ENCODE measurements around the gene DPP7.

DNA sequence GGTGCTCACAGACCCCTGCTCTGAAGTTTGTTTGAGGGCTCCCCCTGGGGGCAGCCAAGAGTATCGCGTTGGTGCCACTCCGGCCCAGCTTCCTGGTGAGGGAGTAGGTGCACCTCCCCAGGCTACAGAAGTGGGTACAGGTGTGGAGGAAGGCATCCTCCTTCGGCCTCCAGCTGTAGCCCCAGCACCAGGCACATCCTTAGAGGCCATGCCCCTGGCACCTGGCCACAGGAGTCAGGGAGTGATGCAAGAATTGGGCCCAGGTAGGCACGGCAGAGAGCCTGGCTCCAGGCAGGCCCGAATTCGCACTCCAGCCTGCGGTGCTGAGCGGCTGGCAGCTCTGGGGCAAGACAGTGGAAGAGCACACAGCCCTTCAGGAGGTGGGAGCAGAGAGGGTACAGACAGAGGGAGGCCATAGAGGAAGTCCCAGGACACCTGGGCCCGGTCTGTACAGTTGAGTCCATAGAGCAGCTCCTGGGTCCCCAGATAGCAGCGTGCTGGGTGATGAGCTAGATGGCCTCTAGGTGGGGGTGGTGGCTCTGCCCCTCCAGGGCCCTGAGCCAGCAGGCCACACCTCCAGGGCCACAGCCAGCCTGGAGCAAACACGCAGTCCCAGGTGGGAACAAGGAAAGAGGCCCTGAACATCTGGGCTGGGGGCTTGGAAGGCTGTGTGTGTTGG is 46.5 kb downstream of the DPP7 start:
- TF ChIP-seq ZFP3 (tag by site-specific recombination; IDR thresholded peaks at IDR 0.05; ENCODE audit: low read depth) (no peak), ZNF133 (tag by site-specific recombination; IDR thresholded peaks at IDR 0.05) (no peak), TSHZ1 (tag by site-specific recombination; IDR thresholded peaks at IDR 0.05; ENCODE audit: borderline replicate concordance) (no peak), ZBTB44 (tag by site-specific recombination; IDR thresholded peaks at IDR 0.05) (no peak), CTCF (tag by site-specific recombination; IDR thresholded peaks at IDR 0.05) (peak; percentile 62), REPIN1 (tag by site-specific recombination; IDR thresholded peaks at IDR 0.05; ENCODE audit: low read depth) (no peak), ZNF140 (tag by site-specific recombination; IDR thresholded peaks at IDR 0.05) (no peak), REST (tag by site-specific recombination; IDR thresholded peaks at IDR 0.05) (no peak), ZFP37 (tag by site-specific recombination; IDR thresholded peaks at IDR 0.05) (no peak), ZNF174 (tag by site-specific recombination; IDR thresholded peaks at IDR 0.05) (no peak), ZNF624 (tag by site-specific recombination; IDR thresholded peaks at IDR 0.05) (no peak)
